SU-DHL-6 (cell line): ENCODE data around the gene CNTN5.

Experiments used
- H2AFZ ChIP-seq: fragments of 200-600 bp; sonication (generic); 2 replicates; pipeline ENCODE4 v1.6.1; 2014; ENCODE audit warnings: low read depth, mild to moderate bottlenecking, moderate library complexity, mixed read lengths, antibody characterized with exemption, low read length; ENCODE audit not compliant: severe bottlenecking
- H3F3A ChIP-seq: fragments of 200-600 bp; shearing (Covaris generic); 2 replicates; pipeline ENCODE4 v1.6.0; 2016; ENCODE audit warnings: antibody characterized with exemption, mild to moderate bottlenecking; ENCODE audit not compliant: insufficient read depth
- H3K27ac ChIP-seq: fragments of 200-600 bp; sonication (generic); 2 replicates; pipeline ENCODE4 v1.5.1; 2016; ENCODE audit warnings: low read depth, mild to moderate bottlenecking, low read length, moderate library complexity, mixed read lengths
- H3K27me3 ChIP-seq: fragments of 200-600 bp; sonication (generic), shearing (Covaris generic); 2 replicates; pipeline ENCODE4 v1.6.0; 2014; ENCODE audit warnings: mild to moderate bottlenecking, low read length
- H3K36me3 ChIP-seq: fragments of 200-600 bp; sonication (generic); 2 replicates; pipeline ENCODE4 v1.6.1; 2014; ENCODE audit warnings: mild to moderate bottlenecking, low read length, mixed read lengths
- H3K4me2 ChIP-seq: fragments of 300-600, 200-600 bp; shearing (Covaris generic), sonication (generic); 2 replicates; pipeline ENCODE4 v1.6.0; 2014; ENCODE audit warnings: low read length, low read depth, mild to moderate bottlenecking; ENCODE audit not compliant: poor library complexity, severe bottlenecking
- H3K4me3 ChIP-seq: fragments of 200-600 bp; sonication (generic); 2 replicates; pipeline ENCODE4 v1.5.1; 2014; ENCODE audit warnings: antibody characterized with exemption, low read length, mild to moderate bottlenecking, mixed read lengths; ENCODE audit not compliant: insufficient read depth, poor library complexity, severe bottlenecking
- H3K79me2 ChIP-seq: fragments of 200-600 bp; sonication (generic); 2 replicates; pipeline ENCODE4 v1.6.1; 2014; ENCODE audit warnings: mild to moderate bottlenecking, low read length, moderate library complexity; ENCODE audit not compliant: insufficient read depth
- H3K9ac ChIP-seq: fragments of 200-600 bp; sonication (generic); 2 replicates; pipeline ENCODE4 v1.7.0; 2014; ENCODE audit warnings: mild to moderate bottlenecking, low read length
- H3K9me2 ChIP-seq: fragments of 200-600 bp; sonication (generic); replicated peaks from 2 replicates; pipeline ENCODE4 v1.6.1; 2014; ENCODE audit warnings: low read length; ENCODE audit not compliant: insufficient read depth
- H3K9me3 ChIP-seq: fragments of 200-600 bp; sonication (generic); 2 replicates; pipeline ENCODE4 v1.6.1; 2014; ENCODE audit warnings: low read length, mixed read lengths; ENCODE audit not compliant: insufficient read depth
- H4K20me1 ChIP-seq: fragments of 200-600 bp; sonication (generic); 2 replicates; pipeline ENCODE4 v1.6.1; 2014; ENCODE audit warnings: low read depth, mild to moderate bottlenecking, antibody characterized with exemption, low read length, moderate library complexity, mixed read lengths
- EZH2phosphoT487 ChIP-seq: fragments of 200-600 bp; sonication (generic), shearing (Covaris generic); conservative IDR thresholded peaks from 2 replicates; pipeline ENCODE4 v1.6.1; 2018; ENCODE audit warnings: mild to moderate bottlenecking, antibody characterized with exemption, low read length, moderate library complexity, mixed read lengths
- TF ChIP-seq, protein P1 (sequence below): fragments of 200-600 bp; sonication (generic); IDR thresholded peaks from one replicate; pipeline ENCODE4 v1.5.1; 2017; ENCODE audit warnings: antibody characterized with exemption, mild to moderate bottlenecking, low read length, moderate library complexity; ENCODE audit not compliant: insufficient read depth, poor library complexity, severe bottlenecking

CNTN5 gene

DNA sequence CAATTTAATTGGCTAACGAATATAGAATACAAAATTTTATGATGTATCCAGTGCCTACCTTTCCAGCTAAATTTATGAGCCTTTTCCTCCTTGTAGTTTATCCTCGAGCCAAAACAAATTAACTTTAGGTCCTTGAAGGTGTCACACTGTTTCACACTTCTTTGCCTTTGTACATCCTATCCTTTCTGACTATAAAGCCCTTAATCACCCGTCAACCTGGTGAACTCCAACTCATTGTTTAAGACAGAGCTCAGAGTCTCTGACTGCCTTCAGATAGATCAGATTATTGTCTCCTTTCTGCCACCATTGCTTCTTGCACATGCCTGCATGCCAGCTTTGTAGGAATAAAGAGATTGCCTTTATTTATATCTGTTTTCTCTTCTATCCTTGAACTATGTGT is 58.8 kb downstream of the CNTN5 start:
- no peaks in the 10 kb centered on the region for H3K79me2 ChIP-seq
- H2AFZ ChIP-seq = no peak overlapping the region
- H3K27me3 ChIP-seq = no peaks in the 10 kb centered on the region
- H4K20me1 ChIP-seq = no peaks in the 10 kb centered on the region
- H3F3A ChIP-seq = no peaks in the 10 kb centered on the region
- H3K9ac ChIP-seq = no peak overlapping the region
- H3K9me3 ChIP-seq = no peaks in the 10 kb centered on the region
- no peaks in the 10 kb centered on the region for H3K36me3 ChIP-seq
- H3K27ac ChIP-seq = no peak overlapping the region
- H3K9me2 ChIP-seq = no peaks in the 10 kb centered on the region
- H3K4me3 ChIP-seq = no peak overlapping the region
- TF ChIP-seq EZH2phosphoT487 = no peak
- TF ChIP-seq, protein P1, sequence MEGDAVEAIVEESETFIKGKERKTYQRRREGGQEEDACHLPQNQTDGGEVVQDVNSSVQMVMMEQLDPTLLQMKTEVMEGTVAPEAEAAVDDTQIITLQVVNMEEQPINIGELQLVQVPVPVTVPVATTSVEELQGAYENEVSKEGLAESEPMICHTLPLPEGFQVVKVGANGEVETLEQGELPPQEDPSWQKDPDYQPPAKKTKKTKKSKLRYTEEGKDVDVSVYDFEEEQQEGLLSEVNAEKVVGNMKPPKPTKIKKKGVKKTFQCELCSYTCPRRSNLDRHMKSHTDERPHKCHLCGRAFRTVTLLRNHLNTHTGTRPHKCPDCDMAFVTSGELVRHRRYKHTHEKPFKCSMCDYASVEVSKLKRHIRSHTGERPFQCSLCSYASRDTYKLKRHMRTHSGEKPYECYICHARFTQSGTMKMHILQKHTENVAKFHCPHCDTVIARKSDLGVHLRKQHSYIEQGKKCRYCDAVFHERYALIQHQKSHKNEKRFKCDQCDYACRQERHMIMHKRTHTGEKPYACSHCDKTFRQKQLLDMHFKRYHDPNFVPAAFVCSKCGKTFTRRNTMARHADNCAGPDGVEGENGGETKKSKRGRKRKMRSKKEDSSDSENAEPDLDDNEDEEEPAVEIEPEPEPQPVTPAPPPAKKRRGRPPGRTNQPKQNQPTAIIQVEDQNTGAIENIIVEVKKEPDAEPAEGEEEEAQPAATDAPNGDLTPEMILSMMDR = no peak
- H3K4me2 ChIP-seq = no peak overlapping the region

DNA sequence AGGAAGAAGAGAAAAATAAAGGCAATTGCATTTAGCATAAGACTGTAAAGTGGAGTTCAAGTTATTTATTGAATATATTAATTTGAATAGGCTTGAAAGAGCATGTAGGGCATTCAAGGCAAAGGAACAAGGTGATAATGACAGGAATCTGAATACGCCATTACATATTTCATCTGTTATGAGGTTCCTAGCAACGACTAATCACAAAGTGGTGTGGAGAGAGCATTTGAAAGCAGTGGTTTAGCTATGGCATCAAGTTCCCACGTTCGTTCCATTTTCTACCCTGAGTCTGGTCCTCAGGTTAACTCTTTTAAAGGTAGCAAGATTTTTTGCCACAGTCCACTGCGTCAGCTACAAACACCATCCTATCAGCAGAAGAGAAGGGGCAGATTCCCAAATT is 59.4 kb downstream of the CNTN5 start:
- Histone ChIP-seq H3K9me2 (no peaks in the 10 kb centered on the region), H3K27ac (no peak overlapping the region), H3K79me2 (no peaks in the 10 kb centered on the region), H3K4me2 (no peak overlapping the region), H3K4me3 (no peak overlapping the region), H3K36me3 (no peaks in the 10 kb centered on the region), H2AFZ (no peak overlapping the region), H3K9ac (no peak overlapping the region), H3K9me3 (no peaks in the 10 kb centered on the region), H3K27me3 (no peaks in the 10 kb centered on the region), H4K20me1 (no peaks in the 10 kb centered on the region), H3F3A (no peaks in the 10 kb centered on the region)
- no peak for TF ChIP-seq EZH2phosphoT487
- TF ChIP-seq, protein P1 = no peak

DNA sequence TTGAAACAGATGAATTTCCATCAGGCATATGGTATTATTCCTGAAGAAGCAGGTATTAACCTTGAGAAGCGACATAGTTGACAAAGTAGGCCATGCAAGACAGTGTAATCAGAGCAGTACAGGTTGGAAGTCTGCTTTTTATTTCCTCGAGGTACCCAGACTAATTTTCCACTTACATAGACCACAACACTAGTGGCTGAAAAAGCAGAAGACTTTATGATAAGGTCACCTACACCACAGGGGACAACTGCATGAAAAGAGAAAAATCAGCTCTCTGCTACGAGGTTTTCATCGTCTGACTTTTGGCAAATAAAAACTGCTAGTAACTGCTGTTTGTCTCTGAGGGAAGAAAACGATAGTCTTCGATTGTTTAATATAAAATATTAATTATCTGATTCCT is 77.5 kb downstream of the CNTN5 start:
- Histone ChIP-seq H3K4me2 (no peak overlapping the region), H3K9me3 (no peaks in the 10 kb centered on the region)
- no peak for TF ChIP-seq EZH2phosphoT487
- TF ChIP-seq, protein P1 = no peak

DNA sequence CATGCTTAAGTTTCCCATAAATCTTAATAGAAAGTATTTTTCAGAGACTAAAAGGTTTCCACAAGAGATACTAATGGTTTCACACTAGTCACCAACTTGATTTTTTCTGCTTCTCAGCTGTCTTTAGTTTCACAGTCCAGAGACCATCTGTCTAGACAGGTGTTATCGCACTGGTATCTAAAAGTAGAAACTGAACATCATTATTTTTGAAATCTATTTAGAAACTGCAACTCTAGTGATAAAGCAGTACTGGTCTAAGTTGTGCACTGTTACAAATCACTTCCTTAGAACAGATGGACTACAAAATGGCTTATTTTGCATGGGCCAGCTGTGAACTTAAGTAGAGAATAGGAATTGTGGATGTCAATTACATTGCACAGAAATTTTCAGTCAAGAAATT is 78.0 kb downstream of the CNTN5 start:
- Histone ChIP-seq H3F3A (no peaks in the 10 kb centered on the region), H4K20me1 (no peaks in the 10 kb centered on the region), H3K4me3 (no peak overlapping the region), H3K79me2 (no peaks in the 10 kb centered on the region), H3K27ac (no peak overlapping the region), H3K4me2 (no peak overlapping the region), H3K27me3 (no peaks in the 10 kb centered on the region), H2AFZ (no peak overlapping the region), H3K36me3 (no peaks in the 10 kb centered on the region), H3K9ac (no peak overlapping the region), H3K9me2 (no peaks in the 10 kb centered on the region), H3K9me3 (no peaks in the 10 kb centered on the region)
- TF ChIP-seq, protein P1 = no peak
- TF ChIP-seq EZH2phosphoT487 = no peak

More for the DNA sequence above, 77.5 kb downstream of the CNTN5 start:
- no peak overlapping the region for H2AFZ ChIP-seq
- H3K9ac ChIP-seq = no peak overlapping the region
- no peak overlapping the region for H3K4me3 ChIP-seq
- no peaks in the 10 kb centered on the region for H3K36me3 ChIP-seq
- no peaks in the 10 kb centered on the region for H4K20me1 ChIP-seq
- no peaks in the 10 kb centered on the region for H3K27me3 ChIP-seq
- no peaks in the 10 kb centered on the region for H3F3A ChIP-seq
- H3K27ac ChIP-seq = no peak overlapping the region
- no peaks in the 10 kb centered on the region for H3K9me2 ChIP-seq
- H3K79me2 ChIP-seq = no peaks in the 10 kb centered on the region
